ENCODE measurements around the gene FARP1.

FARP1 gene

DNA sequence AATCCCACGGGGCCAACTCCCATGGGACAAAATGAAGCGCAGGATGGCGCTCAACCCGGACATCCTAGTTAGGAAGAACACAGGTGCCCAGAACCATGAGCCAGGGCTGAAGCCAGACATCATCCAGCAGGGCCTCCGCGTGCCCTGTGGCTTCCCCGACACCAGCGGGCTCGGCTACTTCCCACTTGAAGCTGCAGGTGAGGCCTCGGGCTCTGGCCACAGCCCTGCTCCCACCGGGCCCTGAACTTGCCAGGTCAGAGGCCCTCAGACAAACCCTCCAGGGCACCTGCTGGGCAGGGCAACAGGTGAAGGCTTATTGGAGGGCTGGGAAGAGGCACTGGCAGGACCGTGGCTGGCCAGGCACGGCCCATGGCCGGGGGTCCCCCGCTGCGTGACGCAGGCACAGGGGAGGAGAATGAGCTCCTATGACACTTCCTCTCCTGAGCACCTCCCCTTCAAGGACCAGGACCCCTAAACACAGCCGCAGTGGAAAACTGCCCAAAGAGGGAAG lies 316.3 kb downstream of the FARP1 start:
- TF ChIP-seq SCRT2 (tag by site-specific recombination; IDR thresholded peaks at IDR 0.05) = peak; percentile 71
- TF ChIP-seq ZNF311 (tag by site-specific recombination; IDR thresholded peaks at IDR 0.05; ENCODE audit: borderline replicate concordance) = no peak
- no peak overlapping the region for H3K27ac ChIP-seq (ENCODE audit: extremely low read depth, low read depth, low read length)
- ChIA-PET CTCF (interaction anchor here (0.9 kb wide), 1 partner anchor 195 kb away, joined by 3 read pairs; no protein-coding TSS in a partner anchor), POLR2A (no interaction called here)
- no peaks in the 10 kb centered on the region for H3K9me3 ChIP-seq (ENCODE audit: control insufficient read depth, insufficient read depth, low read depth, low read length)
- no peaks in the 10 kb centered on the region for H3K4me1 ChIP-seq (ENCODE audit: control insufficient read depth, insufficient read depth, low read length)
- no peak overlapping the region for H3K4me3 ChIP-seq (ENCODE audit: low read depth, low read length)
- H3K36me3 ChIP-seq (ENCODE audit: control insufficient read depth in 2 of 2, insufficient read depth in 1 of 2, low read length in 2 of 2) = peaks cover 0 to 85% of the 10 kb centered on the region in 2 experiments; a peak in 2 of 3 replicates

DNA sequence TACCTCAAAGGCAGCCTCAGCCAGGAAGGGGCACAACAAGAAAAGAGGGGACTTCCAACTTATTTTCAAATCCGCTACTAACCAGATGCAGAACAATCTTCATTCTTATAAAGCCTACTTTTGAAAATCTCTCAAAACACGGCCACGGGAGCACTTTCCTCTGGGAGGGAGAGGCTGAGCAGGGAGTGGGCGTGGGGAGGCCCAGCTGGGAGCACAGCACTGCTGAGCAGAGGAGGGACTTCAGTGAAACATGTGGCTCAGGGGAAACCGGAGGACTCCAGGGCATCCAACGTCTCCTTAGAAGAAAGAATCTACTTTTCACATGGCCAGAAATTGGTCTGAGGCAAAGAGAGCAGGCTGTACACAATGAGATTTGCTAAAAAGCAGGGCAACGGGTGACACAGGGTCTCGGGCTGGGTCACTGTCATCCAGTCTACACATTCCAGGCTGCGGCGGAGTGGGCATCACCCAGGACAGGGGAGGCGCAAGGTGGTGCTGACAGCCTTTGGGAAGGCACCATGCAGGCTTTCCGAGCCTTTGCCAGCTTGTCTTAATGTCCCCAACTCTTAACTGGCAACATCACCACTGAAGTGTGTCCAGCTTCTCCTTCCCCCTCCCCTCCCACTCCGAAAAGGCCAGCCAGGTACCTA lies 317.0 kb downstream of the FARP1 start:
- CTCF ChIA-PET = interaction anchor here (0.9 kb wide), 1 partner anchor 194 kb away, joined by 3 read pairs; no protein-coding TSS in a partner anchor
- Histone ChIP-seq H3K36me3 (ENCODE audit: control insufficient read depth in 2 of 2, insufficient read depth in 1 of 2, low read length in 2 of 2) (peaks cover 0 to 81% of the 10 kb centered on the region in 2 experiments; a peak in 2 of 3 replicates), H3K9me3 (ENCODE audit: control insufficient read depth, insufficient read depth, low read depth, low read length) (no peaks in the 10 kb centered on the region), H3K4me1 (ENCODE audit: control insufficient read depth, insufficient read depth, low read length) (no peaks in the 10 kb centered on the region), H3K27ac (ENCODE audit: extremely low read depth, low read depth, low read length) (no peak overlapping the region), H3K4me3 (ENCODE audit: low read depth, low read length) (no peak overlapping the region)
- POLR2A ChIA-PET = no interaction called here
- TF ChIP-seq ZNF114 (tag by site-specific recombination; IDR thresholded peaks at IDR 0.05) = no peak
- 0 out of 2 replicates have a peak, but pooled peaks have one; percentile 9 for TF ChIP-seq ZFHX2 (tag by site-specific recombination; conservative IDR thresholded peaks at IDR 0.05)

DNA sequence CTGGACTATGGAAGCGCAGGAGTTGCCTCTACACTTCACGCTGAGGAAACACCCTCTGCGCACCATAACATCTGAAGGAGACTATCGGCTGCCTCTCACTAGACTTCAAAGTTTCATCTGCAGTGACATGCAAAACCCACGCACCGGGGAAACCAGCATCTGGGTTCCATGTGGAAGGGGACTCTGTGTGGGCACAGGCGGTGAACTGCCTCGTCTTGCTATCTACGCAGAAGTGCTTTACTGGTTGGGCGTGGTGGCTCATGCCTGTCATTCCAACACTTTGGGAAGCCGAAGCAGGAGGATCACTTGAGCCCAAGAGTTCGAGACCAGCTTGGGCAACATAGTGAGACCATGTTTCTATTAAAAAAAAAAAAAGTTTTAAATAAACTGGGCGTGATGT lies 317.6 kb downstream of the FARP1 start:
- Histone ChIP-seq H3K9me3 (ENCODE audit: control insufficient read depth, insufficient read depth, low read depth, low read length) (no peaks in the 10 kb centered on the region), H3K36me3 (ENCODE audit: control insufficient read depth in 2 of 2, insufficient read depth in 1 of 2, low read length in 2 of 2) (peaks cover 0 to 83% of the 10 kb centered on the region in 2 experiments; a peak in 1 of 3 replicates), H3K4me3 (ENCODE audit: low read depth, low read length) (no peak overlapping the region), H3K4me1 (ENCODE audit: control insufficient read depth, insufficient read depth, low read length) (no peaks in the 10 kb centered on the region), H3K27ac (ENCODE audit: extremely low read depth, low read depth, low read length) (no peak overlapping the region)
- TF ChIP-seq, protein P1, sequence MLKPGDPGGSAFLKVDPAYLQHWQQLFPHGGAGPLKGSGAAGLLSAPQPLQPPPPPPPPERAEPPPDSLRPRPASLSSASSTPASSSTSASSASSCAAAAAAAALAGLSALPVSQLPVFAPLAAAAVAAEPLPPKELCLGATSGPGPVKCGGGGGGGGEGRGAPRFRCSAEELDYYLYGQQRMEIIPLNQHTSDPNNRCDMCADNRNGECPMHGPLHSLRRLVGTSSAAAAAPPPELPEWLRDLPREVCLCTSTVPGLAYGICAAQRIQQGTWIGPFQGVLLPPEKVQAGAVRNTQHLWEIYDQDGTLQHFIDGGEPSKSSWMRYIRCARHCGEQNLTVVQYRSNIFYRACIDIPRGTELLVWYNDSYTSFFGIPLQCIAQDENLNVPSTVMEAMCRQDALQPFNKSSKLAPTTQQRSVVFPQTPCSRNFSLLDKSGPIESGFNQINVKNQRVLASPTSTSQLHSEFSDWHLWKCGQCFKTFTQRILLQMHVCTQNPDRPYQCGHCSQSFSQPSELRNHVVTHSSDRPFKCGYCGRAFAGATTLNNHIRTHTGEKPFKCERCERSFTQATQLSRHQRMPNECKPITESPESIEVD (tag by site-specific recombination; IDR thresholded peaks at IDR 0.05) = no peak
- TF ChIP-seq ZNF610 (tag by site-specific recombination; IDR thresholded peaks at IDR 0.05; ENCODE audit: borderline replicate concordance) (no peak), ZNF549 (tag by site-specific recombination; IDR thresholded peaks at IDR 0.05) (no peak), ZFP41 (tag by site-specific recombination; IDR thresholded peaks at IDR 0.05; ENCODE audit: borderline replicate concordance) (no peak), ZNF202 (tag by site-specific recombination; IDR thresholded peaks at IDR 0.05; ENCODE audit: borderline replicate concordance) (no peak), ZNF121 (tag by site-specific recombination; IDR thresholded peaks at IDR 0.05) (no peak), ZNF155 (tag by site-specific recombination; IDR thresholded peaks at IDR 0.05) (no peak), BCL11A (tag by site-specific recombination; IDR thresholded peaks at IDR 0.05; ENCODE audit: low read depth) (no peak), ZNF426 (tag by site-specific recombination; IDR thresholded peaks at IDR 0.05) (no peak)
- TF ChIP-seq, protein P2, sequence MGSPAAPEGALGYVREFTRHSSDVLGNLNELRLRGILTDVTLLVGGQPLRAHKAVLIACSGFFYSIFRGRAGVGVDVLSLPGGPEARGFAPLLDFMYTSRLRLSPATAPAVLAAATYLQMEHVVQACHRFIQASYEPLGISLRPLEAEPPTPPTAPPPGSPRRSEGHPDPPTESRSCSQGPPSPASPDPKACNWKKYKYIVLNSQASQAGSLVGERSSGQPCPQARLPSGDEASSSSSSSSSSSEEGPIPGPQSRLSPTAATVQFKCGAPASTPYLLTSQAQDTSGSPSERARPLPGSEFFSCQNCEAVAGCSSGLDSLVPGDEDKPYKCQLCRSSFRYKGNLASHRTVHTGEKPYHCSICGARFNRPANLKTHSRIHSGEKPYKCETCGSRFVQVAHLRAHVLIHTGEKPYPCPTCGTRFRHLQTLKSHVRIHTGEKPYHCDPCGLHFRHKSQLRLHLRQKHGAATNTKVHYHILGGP (tag by site-specific recombination; IDR thresholded peaks at IDR 0.05) = no peak
- TF ChIP-seq, protein P3, sequence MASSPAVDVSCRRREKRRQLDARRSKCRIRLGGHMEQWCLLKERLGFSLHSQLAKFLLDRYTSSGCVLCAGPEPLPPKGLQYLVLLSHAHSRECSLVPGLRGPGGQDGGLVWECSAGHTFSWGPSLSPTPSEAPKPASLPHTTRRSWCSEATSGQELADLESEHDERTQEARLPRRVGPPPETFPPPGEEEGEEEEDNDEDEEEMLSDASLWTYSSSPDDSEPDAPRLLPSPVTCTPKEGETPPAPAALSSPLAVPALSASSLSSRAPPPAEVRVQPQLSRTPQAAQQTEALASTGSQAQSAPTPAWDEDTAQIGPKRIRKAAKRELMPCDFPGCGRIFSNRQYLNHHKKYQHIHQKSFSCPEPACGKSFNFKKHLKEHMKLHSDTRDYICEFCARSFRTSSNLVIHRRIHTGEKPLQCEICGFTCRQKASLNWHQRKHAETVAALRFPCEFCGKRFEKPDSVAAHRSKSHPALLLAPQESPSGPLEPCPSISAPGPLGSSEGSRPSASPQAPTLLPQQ (tag by site-specific recombination; IDR thresholded peaks at IDR 0.05) = no peak
- ChIA-PET CTCF (no interaction called here), POLR2A (no interaction called here)
